ENCODE data around the gene ANTXR1.

Gene ANTXR1

DNA sequence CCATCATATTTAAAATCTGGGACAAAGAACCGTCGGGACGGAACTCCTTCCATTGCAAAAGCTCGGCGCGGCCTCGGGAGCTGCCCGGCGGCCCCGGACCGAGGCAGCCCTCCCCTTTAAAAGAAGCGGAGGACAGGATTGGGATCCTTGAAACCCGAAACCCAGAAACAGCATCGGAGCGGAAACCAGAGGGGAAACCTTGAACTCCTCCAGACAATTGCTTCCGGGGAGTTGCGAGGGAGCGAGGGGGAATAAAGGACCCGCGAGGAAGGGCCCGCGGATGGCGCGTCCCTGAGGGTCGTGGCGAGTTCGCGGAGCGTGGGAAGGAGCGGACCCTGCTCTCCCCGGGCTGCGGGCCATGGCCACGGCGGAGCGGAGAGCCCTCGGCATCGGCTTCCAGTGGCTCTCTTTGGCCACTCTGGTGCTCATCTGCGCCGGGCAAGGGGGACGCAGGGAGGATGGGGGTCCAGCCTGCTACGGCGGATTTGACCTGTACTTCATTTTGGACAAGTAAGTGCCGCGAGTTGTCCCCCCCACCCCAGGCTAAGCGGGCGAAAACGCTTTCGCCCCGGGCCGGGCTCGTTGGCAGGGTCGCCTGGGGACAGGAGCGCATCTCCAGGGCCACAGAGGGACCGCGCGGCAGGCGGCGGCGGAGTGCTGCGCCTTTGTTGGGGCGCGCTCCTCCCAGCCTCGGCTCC is at the start of gene ANTXR1:
TSS of gene ANTXR1 (plus strand) at position 38 of the 698 bp plus-strand sequence. CDS start at position 359, 321 bp downstream.
- peak; percentile 78 to 92 (median 88) for DNase-seq

- no peak for DNase-seq
These were observed 48.7 kb upstream of the ANTXR1 start for GRCh38 chr2:68964282-68964681.

DNA sequence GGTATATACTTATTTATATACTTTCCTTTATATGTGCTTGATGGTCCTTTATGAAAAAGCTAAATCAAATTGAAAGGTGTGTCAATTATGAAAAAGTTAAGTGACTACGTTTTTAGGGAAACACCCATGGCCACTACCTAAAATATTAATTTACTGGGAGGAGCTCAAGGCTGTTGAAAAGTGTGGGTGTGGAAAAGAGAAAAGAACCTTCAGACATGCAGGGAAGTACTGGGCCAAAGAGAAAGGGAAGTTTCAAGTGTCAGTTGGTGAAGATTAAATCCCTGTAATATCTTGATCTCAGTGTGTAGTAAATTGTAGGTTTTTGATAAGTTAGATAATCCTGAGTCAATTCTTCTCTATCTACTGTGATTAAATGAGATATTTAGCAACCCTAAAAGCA is 44.8 kb upstream of the ANTXR1 start:
- no peak for DNase-seq

DNA sequence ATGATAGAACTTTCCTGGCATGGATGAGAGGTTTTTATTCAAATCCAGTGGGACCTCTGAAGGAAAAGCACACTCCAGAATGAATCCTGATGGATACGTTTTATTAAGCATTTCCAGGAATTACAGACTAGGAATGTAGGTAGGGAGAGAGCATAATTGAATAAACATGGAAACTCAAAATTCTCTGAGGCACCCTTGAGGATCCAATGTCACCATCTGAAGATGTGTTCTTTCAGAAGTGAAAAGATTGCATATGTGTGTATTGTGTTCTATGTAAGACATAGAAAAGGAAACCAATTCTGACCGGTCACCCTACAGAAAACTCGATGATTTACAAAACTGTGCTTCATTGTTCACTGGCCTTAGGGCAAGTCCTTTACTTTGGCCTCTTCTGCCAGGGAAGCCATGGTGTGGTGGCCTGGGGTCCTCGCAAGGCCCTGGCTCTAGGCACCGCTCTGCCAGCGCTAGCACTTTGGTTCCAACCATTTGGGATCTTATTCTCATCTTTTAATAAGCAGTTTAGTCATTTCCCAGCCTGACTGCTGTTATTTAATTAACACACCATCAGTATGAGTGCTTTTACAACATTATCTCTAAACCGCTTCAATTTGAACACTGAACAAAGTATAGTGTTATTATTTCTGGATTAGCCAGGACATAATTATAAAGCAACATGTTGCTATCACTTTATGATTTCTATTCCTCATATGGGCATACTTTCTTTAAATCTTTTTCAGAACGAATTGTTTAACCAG is 43.1 kb upstream of the ANTXR1 start:
- DNase-seq: no peak

- DNase-seq: no peak
These were observed 42.3 kb upstream of the ANTXR1 start for GRCh38 chr2:68970566-68971265.

- no peak for DNase-seq
These were observed 41.3 kb upstream of the ANTXR1 start for GRCh38 chr2:68971591-68972231.

DNA sequence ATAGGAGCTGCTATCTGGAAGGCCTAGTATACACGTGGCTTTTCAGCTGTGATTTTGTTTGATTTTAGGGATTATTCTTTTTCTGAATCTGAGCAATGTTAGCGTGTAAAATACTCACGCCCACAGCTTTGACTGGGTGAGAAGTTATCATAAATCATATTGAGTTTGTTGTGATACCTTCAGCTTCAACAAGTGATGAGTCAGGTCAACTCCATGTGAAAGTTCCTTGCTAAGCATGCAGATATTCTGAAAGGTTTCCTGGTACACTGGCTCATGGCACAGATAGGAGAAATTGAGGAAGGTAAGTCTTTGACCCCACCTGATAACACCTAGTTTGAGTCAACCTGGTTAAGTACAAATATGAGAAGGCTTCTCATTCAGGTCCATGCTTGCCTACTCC is 38.7 kb upstream of the ANTXR1 start, which contains the start of gene GKN1:
TSS of gene GKN1 (plus strand) at position 386 of the 400 bp plus-strand sequence. CDS start 42 bp downstream, outside the sequence.
- no peak for DNase-seq

GRCh38 chr2:68974946-68975665 is 37.9 kb upstream of the ANTXR1 start:
- DNase-seq: no peak

DNA sequence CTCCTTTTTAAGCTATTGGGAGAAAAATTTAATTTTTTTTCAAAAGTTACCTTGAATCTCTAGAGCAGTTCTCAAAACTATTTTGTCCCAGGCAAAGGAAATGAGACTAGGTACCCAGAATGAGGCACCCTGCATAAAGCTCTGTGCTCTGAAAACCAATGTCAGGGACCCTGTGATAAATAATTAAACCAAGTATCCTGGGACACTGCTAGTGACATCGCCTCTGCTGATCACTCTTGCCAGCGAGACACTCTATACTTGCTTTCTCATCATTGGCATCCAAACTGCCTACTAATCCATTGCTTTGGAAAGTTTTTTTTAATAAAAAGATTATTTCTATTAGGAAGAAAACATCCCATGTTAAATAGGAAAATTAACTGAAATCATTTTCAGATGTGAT is 37.1 kb upstream of the ANTXR1 start:
- no peak for DNase-seq

GRCh38 chr2:68977453-68977852 is 35.5 kb upstream of the ANTXR1 start:
- no peak for DNase-seq

- DNase-seq: no peak
These were observed 34.9 kb upstream of the ANTXR1 start for GRCh38 chr2:68978098-68978497.

GRCh38 chr2:68980956-68981355 is 32.0 kb upstream of the ANTXR1 start:
- peak in 1 of 3 experiments; percentile 59 for DNase-seq

DNA sequence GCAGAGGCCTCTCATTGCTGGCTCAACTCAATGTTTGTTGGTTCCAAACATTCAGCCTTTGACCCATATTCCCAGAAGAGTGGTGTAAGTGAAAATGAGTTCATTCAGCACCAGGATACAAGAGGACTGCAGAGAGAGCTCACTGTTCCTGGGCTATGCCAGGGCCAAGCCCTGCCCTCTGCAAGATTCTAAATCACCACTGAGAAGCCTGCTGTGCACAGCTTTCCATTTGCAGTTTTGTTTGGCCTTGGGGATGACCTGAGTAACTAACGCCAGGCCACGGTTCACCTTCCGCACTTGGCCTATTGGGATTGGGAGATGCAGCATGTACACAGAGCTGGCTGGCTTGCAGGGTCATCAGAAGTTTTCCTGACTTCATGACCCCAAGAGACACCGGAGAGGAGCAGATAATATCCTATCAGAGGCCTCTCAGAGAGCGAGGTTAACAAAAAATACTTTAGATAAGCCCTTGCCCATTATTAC is 25.9 kb upstream of the ANTXR1 start:
- DNase-seq: no peak

DNA sequence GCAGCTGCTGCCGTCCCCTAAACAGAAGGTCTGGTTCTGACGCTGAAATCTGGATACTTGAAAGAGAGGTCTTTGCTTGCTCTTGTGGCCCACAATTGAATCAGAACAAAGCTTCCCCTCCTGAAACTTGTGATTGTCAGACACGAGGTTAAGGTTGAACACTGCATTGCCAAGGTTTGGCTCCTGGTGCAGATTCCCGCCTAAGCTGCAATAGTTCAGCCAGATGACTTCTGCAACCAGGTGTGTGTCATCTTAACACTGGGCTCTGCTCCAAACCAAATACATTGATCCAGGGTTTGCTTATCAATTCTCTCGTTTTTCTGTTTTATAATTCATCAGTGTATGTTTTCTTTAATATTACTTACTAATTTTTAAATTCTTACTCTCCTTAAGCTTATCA is 23.9 kb upstream of the ANTXR1 start:
- no peak for DNase-seq

DNA sequence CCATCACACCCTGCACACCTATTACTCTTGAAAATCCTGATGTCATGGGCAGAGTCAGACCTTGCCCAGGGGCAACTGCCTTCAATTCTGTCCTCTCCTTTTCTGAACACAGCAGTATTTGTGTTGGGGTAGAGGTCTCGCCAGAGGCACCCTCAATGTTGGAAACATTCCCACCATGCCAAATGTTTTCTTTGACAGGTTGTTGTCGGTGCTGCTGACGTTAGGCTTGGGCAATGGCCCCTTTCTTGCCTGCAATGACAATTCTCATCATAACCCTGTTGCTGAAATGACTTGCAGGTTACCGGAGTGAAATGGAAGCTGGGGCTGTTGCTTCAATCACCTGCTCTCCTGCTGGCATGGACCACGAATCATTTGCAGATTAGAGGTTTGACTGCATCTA is 20.6 kb upstream of the ANTXR1 start:
- no peak for DNase-seq

DNA sequence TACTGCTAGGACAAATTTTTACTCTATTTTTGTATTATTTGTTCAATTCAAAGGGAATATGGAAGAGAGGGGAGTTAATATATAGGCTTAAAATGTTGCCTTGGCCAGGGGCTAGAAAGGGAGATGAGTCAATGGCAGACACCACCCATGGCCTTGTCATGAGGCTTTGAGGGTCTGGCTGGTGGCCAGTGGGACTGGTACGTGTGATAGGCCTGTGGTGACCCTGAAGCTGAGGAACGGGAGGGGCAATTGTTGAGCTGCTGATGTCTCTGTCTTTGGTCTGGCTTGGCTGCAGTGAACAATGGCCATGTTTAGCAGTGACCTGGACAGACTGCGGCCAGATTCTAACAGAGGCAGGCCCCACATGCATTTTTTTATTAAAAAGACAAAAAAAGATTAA is 20.0 kb upstream of the ANTXR1 start:
- DNase-seq: no peak

DNA sequence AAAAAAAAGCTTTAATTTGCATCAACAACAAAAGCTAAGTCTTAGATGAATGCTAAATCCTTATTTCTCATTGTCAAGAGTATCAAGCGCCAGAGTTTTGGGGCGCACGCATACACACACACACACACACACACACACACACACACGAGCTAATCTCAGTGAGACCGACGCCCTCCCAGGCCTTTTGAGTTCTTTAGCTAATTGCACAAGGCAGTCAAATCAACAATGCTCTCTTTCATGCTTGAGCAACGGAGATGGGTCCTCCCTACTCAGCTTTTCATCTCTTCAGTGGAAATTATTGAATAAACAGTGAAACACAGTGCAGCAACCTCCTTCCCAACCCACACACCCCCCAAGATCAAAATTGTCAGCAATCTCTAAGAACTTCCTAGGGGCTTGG is 19.3 kb upstream of the ANTXR1 start:
- DNase-seq: peak in 2 of 3 experiments; percentile 12 to 51

DNA sequence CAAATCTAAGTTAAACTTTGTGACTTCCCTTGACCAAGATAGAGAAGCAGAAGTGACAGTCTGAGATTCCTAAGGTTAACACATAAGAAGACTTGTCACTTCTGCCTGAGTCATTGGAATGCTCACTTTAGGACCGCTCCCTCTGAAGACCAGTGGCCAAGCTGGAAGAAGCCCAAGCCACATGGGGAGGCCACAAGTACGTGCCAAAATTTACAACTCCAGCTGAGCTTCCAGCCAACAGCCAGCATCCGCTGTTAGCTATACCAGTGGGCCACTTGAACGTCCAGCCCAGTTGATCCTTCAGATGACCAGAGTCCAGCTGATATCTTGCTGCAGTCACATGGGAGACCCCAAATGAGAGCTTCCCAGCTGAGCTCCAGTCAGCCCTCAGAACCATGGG is 18.1 kb upstream of the ANTXR1 start:
- no peak for DNase-seq

GRCh38 chr2:68995916-68996315 is 17.1 kb upstream of the ANTXR1 start:
- DNase-seq: peak in 1 of 3 experiments; percentile 34

GRCh38 chr2:68997401-68997800 is 15.6 kb upstream of the ANTXR1 start:
- no peak for DNase-seq

DNA sequence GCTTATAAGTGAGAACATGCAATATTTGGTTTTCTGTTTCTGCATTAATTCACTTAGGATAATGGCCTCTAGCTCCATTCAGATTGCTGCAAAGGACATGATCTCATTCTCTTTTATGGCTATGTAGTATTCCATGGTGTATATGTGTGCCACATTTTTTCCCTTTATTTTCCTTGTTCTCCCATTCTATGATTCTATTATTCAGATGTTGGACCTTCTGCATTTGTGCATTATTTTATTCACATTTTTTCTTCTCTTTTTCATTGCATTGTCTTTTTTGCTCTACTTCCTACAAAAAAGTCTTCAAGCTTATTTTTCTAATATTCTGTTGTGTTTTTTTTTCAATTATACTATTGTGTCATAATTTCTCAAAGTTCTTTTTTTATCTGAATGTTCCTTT is 11.1 kb upstream of the ANTXR1 start:
- no peak for DNase-seq

GRCh38 chr2:69003731-69004130 is 9.2 kb upstream of the ANTXR1 start:
- DNase-seq: no peak

All from NCI-H1417 (cell line).